HG03565 (cell line): Measurements from ENCODE around the gene OR2A7.
"Not testable (repeated sequence)": the region's sequence is repeated elsewhere in the genome, so short reads cannot be mapped to it uniquely, and the experiment has no call there.

Experiments
- ATAC-seq: cut with Tn5 transposase; IDR thresholded peaks from one replicate; pipeline ENCODE4 v1.9.1; 2021; ENCODE audit warnings: mild to moderate bottlenecking, moderate library complexity; ENCODE audit not compliant: unreplicated experiment

The OR2A7 gene

DNA sequence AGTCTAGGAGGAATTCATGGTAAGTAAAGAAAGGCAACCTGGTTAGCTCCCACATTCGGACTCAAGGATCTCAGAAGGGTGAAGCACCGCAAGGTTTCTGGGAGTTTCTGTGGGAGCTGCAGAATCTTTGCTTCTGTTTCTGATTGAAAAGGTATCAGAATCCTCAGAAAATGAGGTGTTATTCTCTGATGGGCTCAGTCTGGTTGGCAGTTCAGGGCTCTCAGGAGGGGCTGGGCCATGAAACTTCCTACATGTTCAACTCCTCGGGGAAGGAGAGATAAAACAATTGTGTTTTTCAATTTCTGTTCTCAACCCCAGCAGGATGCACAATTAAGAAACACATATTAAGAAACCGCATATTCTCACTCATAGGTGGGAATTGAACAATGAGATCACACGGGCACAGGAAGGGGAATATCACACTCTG lies 9.1 kb downstream of the OR2A7 start:
- no peak for ATAC-seq

DNA sequence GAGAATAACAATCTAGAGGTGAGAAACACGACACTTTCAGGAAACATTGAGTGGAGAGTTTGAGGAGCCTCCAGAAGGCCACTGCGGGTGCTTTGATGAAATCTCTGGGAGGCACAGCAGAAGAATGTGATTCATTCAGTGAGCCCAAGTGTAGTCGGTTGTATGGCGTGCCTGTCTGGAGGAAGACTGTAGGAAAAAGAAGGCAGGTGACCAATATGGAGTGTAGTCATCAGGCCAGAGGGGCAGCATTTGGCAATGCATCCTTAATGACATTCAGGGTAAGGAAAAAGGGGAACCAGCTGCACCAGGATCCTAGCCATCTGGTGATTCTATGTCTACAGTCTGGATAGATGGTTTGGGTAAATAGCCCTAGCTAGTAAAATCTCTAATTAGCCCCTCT lies 12.3 kb downstream of the OR2A7 start:
- ATAC-seq: not testable (repeated sequence)

DNA sequence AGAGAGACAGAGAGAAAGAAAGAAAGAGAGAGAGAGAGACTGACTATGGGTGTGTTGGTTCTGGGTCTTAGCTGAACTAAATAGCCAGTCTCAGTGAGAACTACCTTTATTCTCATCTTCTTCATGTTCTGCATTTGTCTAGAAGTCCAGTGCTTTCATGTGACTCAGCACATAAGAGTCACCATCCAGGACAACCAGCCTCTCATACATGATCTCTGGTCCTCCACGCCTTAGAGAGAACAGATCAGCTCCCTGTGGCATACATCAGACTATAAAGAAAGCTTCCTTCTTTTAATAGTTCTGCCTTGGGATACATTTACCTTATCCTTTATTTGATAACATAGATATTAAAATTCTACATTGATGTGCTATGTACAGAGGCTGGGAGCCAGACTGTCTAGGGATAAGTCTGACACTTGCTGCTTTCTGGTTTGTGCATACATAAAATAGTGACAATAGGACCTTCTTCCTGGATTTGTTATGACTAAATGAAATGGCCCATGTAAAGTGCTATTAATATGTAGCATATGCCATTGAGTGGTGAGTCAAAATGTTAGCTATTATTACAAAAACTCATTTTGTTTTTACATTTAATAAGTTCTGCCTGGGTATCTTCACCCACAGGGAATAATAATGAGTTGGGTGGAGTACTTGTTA lies 16.8 kb downstream of the OR2A7 start:
- not testable (repeated sequence) for ATAC-seq

DNA sequence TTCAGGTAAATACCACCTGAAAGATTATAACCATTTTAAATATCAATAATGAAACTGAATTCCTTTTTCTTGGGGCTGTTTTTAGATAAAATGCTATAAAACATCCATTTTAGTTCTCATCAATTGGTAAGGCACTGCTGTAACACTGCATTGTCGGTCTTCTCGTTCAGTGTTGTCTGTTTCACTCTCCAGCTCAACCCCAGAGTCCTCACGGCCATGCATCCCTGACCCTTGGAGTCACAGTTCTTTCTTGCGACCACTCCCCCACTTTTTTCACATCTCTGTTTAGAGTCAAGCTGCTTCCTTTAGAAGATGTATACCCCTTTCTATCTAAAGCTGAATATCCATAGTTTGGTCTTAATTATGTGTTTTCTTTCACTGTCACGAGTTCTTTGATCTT lies 17.6 kb downstream of the OR2A7 start:
- not testable (repeated sequence) for ATAC-seq

DNA sequence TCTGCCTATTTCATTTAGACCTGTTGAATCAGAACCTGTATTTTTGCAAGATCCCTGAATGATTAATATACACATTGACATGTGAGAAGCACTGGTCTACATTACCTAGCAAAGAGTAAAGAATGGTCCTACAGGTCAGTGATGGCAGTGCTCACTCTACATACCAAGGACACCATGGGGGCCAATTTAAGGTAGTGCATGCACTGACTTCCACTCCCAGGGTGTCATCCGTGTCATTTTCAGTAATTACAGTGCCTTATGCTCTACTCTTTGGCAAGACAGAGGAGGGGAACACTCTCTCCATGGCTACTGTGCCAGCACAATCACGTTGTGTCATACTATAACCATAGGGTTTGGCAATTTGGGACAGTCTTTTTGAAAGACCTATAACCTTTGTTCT lies 19.2 kb downstream of the OR2A7 start:
- not testable (repeated sequence) for ATAC-seq

DNA sequence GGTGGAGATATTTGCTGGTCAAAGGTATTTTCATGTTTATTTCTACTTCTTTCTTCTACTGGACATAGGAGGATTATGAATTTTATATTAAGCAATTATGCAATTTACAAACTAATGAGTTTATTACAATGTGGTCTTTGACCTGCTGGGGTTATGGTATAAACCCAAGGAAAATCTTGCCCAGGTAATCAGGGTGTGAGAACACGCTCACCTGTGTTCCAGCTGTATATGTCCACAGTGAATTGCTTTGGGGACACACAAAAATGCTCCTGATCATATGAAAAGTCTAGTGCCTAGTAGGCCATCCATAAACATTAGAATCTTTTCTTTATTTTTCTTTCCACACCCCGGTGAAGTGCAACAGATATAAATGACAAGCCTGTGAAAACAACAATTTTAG lies 25.2 kb downstream of the OR2A7 start, which contains the start of gene OR2A42:
Gene OR2A42, minus strand, starts transcription at position 241 of the 400 bp plus-strand sequence. CDS start 6,762 bp downstream, outside the sequence.
- not testable (repeated sequence) for ATAC-seq

DNA sequence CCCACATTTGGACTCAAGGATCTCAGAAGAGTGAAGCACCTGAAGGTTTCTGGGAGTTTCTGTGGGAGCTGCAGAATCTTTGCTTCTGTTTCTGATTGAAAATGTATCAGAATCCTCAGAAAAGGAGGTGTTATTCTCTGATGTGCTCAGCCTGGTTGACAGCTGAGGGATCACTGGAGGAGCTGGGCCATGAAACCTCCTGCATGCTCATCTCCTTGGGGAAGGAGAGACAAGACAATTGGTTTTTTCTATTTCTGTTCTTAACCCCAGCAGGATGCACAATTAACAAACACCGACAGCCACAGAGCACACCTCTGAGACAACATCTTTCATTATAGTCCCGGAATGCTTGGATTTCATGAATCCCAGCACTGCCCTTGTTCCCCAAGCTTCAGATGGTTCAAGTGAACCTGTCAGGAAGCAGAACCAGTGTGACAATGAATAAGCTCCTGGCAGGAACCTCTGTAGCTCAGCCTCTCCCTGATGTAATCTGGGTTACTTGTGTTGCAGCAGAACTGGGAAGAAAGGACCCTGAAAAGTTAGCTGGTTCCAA lies 26.0 kb downstream of the OR2A7 start:
- ATAC-seq: not testable (repeated sequence)

DNA sequence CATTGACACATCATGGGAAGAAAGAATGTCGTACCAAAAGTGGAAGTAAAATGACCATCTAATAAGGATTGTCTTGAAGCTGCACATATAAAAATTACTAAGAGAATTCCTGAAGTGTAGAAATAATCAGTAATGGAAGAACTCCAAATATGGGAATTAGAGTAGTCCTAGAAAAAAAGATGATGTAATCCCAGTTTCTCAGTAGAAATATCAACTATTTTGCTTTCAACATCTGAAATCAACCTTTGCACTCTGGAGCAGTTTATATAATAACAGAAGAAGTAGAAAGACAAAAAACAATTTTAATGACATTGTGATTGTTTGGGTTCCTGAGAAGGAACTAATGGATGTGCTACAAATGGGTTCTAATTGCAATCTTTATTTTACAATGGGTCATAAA lies 31.6 kb downstream of the OR2A7 start:
- ATAC-seq: not testable (repeated sequence)

DNA sequence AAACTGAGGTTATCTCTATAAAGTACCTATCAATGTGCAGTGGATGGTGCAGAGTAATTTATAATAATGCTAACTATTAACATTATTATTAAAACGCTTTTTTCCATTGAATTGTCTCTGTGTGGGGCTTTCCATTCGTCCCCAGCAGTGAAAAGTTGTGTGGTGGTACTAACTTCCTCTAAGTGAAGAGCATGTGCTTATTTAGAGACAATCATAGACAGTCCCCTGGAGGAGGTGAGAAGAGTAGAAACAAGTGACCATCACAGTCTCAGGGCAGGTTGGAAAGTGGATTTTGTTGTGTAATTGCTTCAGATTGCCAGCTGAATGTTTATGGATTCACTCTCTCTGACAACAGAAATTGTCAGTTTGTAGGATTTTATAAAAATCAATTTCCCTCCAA lies 33.6 kb downstream of the OR2A7 start:
- ATAC-seq: not testable (repeated sequence)

DNA sequence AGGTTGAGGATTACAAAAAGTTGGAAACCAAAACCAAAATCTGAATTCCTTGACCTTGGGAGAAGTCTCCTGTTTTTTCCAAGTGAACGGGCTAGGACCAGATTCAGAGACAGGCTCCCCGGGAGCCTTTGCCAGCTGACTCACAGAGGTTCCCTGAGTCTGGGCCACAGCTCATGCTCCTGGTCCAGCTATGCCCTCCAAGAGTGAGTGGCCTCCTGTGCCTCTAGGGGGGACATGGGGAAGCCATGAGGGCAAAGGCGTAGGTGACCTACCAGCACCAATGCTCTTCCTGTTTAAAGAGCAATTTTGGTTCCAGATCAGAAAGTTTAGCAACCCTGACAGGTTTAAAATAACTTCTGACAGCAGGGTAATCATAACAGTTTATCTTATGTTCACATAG lies 35.8 kb downstream of the OR2A7 start:
- ATAC-seq: not testable (repeated sequence)

DNA sequence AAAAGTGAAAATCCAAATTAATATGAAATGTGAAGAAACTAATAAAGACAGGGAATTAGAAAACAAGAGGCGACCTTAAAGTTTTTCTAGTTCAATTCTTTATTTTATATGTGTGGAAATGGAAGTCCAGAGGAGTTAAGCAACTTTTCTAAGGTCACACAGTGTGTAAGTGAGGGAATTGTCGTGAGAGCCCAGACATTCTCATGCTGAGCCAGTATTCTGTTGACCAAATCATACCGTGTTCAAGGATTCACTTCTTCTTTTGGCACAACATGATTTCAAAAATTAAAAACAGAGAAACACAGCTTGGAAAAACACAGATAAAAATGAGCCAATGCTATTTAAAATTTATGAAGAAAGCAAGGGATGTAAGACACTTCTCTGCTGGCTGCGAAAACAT lies 37.7 kb downstream of the OR2A7 start:
- ATAC-seq: not testable (repeated sequence)

DNA sequence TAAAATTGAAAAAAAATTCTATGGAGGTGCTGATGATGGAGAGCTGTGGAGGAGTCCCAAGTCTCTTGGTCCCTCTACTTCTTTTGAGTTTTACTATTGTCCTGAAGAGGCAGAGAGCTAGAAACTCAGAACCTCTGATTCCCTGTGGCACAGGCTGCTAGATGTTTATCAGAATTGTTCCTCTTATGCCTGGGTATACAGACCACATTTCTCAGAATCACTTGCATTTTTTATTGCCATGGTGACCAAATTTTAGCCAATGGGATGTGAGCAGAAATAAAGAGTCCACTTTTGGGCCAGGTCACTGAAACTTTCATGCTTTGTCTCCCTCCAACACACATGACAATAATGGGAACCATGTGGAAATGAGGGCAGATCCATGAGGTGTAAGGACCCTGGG lies 40.9 kb downstream of the OR2A7 start:
- not testable (repeated sequence) for ATAC-seq

DNA sequence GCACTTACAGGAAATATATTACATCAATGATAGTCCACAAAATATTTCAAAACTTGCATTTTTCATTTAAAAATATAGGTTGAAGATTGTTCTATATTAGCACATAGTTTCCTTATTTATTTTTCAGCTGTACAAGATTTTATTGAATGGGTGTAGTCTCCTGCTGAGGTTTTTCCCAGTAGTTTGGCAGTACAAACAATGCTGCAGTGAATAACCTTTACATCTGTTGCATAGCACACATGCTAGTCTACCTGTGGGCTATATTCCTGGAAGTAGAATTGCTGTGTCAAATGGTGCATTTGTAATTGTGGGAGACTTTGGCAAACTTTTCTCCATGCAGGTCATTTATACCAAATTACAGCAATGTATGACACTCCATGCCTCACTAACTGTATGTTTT lies 44.1 kb downstream of the OR2A7 start:
- ATAC-seq: not testable (repeated sequence)

DNA sequence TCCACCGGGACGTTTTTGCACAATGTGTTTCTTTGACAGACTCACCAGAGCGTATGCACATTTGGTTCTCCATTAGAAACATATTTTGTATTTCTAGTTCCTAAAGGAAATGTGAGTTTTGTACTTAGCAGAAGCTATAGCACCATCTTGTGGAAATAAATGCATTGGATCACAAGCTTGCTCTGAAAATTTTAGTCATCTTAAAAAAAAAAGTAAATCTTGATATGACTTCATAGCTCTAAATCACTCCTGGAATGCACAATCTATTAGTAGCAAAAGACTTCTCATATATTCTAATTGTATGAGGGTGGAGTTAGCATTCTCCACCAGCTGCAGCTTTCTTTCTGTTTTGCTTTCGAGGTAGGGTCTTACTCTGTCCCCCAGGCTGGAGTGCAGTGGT lies 45.4 kb downstream of the OR2A7 start:
- not testable (repeated sequence) for ATAC-seq

DNA sequence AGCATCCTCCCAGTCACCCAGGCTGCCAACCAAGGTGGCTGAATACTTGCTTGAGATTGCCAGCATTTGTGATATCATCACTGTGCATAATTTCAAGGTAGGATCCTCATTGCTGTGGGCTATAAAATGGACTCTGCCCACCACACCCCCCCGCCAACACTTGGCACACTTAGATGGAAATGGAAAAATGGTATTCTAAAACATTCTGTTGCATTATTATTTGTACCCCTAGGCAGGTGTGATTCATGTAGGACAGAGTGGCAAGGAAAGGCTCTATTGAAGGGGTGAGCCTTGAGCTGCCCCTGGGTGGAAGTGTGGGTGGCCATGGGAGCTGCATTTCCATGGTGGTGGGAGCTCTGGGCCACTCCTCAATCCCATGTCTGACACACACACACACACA lies 46.0 kb downstream of the OR2A7 start:
- not testable (repeated sequence) for ATAC-seq

DNA sequence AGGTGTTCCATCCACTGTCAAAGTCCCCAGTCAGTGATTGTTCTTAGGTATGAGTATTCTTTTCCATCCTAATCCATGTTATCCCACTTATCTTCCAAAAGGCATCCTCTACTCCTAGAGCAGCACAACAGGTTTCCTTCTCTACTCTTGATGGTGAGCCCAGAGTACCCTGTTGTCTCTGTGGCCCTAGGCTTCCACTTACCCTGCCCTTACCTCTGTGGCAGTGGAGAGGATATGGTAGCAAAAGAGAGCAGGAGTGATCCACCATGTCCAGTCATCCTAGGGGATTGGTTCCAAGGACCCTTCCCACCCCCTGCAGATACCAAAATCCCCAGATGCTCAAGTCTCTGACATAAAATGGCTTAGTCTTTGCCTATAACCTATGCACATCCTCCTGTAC lies 47.4 kb downstream of the OR2A7 start:
- ATAC-seq: not testable (repeated sequence)
